NCI-H82 treated with DMSO at 0.1 percent for 48 hours (cell line): Measurements from ENCODE around the gene UBN1.
"Not testable (repeated sequence)": the region's sequence is repeated elsewhere in the genome, so short reads cannot be mapped to it uniquely, and the experiment has no call there.

ENCODE experiments used
- DNase-seq: peaks from one replicate; lab custom pipeline; 2025; ENCODE audit not compliant: unreplicated experiment; lab: John Stamatoyannopoulos, UW

Gene UBN1

DNA sequence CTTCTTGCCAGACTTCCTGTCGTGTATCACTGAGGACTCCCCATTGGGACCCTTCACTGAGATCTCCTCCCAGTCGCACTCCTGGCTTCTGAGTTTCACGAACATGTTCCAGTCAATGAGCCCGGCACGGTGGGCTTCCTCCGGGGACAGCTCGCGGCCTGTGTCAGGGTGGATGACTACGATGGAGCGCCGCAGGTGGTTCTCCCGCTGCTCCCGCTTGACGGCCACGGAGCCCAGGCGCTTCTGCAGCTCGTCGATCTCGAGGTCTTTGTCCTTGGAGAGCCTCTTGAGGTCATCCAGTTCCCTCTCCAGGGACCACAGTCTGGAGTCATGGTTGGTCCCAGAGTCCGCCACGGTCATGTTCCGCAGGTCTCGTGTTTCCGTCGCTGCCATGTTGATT, 36.2 kb downstream of the UBN1 start:
- DNase-seq: no peak

DNA sequence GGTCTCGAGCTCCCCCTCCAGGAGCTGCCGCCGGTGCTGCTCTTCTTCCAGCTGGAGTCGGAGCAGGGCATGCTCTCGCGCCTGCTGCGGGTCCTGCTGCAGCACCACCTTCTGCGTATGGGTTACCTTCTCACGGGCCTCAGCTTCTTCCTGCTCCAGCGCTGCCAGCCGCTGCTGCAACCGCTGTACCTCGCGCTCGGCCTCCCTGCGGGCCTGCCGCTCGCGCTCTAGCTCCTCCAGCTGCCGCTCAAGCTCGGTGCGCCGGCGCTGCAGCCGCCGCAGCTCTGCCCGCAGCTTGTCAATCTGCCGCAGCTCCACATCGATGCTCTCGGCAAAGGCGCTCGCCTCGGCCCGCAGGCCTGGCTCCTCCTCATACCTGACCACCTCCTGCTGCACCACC, 36.9 kb downstream of the UBN1 start:
- no peak for DNase-seq

DNA sequence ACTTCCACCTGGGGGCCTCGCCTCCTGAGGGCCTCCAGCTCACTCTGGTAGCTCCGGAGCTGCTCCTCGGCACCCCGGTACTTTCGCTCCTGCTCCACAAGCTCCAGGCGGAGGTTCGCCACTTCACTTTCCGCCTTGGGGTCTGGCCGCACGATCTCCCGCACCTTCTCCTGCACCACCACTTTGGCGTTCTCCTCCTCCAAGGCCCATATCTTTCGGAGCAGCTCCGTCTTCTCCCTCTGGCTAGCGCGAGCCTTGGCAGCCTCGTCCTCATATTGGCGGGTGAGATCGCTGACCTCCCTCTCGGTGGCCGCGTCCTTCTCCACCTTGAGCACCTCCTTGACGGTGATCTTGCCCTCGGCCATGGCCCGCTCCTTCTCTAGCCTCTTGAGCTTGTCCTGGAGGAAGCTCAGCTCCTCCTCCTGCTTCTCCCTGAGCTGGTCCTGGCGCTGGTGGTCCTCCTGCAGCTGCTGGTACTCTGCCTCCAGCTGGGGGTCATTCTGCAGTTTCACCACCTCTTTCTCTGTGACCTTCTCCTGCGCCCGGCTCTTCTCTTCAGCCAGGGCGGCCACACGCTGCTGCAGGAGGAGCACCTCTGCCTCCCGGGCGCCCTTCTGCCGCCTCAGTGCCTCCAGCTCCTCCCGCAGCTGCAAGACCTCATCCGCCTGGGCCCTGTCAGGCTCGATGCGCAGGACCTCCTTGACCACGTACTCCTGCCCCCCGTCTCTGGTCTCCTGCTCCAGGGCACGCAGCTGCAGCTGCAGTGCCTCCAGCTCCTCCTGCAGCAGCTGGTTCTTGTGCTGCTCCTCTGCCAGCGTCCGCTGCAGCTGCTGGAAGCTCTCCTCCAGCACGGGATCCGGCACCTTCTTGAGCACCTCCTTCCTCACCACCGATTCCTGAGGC, 37.9 kb downstream of the UBN1 start:
- DNase-seq: no peak

DNA sequence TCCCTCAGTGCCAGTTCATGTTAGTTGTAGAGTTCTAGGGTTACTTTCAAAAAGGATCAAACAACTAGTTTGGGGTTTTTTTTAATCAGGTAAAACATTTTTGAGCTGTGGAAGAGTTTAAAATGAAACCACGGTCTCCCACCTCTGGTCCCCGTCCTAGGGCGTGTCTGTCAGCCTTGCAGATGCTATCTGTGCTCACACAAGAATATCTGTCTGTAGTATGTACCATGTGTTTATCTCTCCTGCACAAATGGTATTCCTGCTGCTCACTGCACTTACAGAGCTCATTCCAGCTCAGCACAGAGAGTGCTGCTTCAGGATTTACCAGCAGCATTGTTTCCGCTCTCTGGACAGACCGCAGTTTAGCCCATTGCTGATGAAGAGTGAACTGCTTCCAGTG, 38.9 kb downstream of the UBN1 start:
- DNase-seq: no peak

DNA sequence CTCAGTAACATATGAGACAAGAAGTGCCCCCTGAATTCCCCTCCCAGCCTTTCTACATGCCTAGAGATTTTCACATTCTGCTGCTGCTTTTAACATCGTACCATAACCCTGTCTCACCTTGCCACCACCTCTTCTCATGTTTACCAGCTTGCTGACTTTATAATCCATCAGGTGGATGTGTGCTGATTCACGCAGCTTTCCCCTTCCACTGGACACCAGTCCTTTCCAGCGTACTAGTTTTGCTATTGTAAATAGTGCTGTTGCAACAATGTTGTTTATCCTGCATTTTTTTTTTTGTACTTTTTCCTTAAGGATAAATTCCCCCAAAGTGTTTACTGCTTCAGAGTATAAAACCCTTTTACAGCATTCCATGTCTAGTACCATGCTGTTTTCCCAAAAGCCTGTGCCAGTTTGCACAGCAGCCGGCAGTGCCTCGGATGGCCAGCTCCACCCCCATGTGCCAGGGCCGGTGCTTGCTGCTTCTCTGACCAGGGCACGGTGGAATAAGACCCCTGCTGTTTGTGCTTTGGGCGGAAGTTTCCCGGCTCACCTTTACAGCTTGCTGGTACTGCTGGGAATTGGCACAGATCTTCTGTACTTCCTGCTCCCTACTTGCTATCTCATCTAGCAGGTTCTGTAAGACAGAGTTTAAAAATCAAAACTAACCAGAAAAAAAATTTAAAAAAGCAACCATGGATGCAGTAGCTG, 41.3 kb downstream of the UBN1 start:
- no peak for DNase-seq

DNA sequence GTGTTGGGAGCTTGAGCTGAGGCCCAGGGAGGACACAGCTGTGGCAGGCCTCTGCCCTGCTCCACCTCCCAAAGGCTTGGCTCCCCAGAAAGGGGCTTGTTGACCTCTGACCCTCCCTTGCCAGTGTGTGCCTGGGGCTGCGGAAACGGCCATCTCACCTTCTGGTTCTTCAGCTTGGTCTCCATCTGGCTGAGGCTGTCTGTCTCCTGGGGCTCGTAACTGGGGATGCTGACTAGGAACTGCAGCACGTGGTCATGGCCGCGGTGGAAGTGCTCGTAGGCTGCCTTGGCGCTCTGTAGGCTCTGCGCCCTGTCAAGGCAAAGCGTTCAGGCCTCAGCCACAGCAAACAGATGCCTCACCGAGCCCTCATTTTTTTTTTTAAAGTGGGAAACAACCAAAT, 42.7 kb downstream of the UBN1 start:
- DNase-seq: no peak

DNA sequence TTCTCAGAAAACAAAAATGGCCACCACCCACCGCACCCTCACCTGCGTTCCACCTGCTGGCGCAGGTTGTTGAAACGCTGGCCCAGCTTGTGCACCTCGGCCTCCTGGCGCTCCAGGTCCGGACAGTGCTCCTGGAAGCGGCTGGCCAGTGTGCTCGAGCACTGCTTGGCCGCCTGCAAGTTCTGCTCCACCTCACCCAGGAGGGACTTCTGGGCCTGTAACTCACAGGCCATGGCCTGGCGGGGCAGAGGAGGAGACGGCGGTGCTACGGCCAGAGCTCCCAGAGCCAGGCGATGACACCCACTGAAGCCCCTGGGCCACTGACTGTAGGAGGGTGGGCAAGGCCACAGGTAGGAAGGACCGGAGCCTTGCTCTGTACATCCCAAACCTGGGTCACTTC, 43.4 kb downstream of the UBN1 start:
- no peak for DNase-seq

DNA sequence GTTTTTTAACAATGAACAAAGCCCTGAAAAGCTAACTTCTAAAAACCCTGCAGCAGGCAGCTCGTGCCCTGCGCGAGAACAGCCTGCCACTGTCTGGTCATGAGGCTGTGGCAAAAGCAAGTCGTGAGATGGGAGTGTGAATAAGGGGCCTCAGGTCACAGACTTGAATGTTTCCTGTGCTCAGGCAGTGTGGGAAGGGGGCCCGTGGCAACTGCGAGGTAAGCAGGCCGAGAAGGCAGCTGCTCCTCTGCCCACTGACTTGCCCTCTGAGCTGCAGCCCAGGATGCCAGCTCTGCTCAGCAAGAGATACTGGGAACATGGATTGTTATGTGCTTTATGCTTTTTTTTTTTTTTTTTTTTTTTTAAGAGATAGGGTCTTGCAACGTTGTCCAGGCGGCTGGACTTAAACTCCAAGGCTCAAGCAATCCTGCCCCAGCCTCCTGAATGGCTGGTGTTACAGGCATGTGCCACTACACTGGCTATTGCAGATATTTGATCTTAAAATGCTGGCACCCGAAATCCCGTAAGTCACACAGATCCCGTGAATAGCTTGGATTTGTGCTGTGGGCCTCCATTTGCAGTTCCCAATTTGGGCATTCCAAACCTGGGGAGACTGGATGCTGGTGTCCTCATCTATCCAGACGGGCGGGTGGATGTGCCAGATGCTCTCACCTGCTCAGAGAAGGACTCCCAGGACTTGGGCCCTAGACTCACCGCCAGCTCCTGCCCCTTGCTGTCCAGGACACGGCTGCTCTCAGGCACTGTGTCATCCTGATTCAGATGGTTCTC, 44.0 kb downstream of the UBN1 start:
- no peak for DNase-seq

DNA sequence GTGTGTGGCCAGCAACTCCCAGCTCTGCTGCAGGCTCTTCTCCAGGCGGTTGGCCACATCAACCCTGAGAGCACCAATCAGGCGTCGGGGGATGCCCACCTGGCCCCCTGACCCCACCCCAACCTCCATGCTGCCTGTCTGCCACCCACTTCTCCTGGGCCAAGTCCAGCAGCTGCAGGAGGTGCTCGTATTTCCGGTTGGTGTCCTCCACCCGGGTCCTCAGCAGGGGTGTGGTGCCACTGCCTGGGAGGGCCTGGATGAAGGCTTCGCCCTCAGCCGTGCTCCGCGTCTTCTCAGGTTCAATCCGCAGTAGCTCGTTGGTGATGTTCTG, 44.6 kb downstream of the UBN1 start:
- DNase-seq: no peak

DNA sequence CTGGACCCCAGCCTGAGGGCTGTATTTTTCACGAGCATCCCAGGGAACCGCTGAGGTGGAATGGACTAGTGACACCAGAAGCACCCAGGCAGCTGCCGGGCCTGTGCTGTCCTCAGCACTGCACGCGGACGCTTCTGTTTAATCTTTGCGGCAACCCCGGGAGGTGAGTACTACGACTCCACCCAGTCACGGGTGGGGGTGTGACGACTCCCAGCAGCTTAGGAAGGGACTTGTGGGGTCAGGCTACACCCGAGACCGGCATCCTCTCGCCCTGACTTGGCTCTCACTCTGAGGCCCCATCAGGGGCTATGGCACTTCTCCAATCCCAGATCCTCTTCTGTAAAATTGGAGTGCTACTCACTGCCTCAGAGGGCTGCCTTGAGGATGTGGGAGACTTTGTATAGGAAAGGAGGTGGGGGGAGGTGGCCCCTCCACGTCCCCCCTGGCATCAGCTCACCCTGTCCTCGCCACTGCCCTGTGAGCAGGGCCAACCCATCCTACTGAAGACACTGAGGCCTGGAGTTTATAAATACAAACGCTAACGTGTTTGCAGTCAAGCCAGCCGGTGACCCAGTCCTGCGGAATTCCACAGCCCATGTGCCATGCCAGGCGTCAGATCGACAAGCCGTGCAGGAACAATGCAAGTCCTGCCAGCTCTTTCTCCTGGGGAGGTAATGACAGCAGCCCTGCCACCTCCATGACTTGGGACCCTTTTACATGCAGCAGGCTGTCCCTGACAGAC, 45.3 kb downstream of the UBN1 start:
- DNase-seq: no peak

DNA sequence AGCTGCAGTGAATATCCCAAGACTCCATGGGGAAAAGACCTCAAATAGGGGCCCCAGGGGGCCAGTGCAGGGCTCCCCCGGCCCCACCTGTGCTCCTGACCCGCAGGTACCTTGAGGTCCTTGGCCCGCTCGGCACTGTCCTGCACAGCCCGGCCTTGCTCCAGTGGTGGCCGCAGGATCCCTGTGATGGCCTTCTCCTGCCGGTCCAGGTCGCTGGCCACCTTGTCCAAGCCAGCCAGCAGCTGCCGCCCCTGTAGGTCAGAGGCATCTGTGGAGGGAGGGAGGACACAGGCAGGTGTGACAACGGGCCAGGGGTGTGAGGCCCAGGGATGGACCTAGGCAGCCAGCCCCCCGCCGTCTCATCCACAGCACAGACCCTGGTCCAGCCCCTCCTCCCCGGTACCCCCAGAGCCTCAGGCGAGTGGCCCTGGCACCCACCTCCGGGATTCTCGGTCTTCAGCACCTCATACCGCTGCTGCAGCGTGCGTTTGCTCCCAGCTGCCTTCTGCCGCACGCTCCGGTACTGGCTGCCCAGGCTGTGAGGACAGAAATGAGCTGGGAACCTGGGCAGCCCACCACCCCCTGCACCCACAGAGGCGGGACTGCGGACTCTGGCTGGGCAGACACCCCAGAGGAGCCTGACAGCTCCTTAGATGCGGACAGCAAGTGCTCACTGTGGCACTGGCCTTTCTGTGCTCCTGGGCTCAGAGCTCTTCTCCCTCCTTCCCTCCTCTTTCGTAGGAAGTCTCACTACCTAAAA, 46.0 kb downstream of the UBN1 start:
- DNase-seq: no peak

DNA sequence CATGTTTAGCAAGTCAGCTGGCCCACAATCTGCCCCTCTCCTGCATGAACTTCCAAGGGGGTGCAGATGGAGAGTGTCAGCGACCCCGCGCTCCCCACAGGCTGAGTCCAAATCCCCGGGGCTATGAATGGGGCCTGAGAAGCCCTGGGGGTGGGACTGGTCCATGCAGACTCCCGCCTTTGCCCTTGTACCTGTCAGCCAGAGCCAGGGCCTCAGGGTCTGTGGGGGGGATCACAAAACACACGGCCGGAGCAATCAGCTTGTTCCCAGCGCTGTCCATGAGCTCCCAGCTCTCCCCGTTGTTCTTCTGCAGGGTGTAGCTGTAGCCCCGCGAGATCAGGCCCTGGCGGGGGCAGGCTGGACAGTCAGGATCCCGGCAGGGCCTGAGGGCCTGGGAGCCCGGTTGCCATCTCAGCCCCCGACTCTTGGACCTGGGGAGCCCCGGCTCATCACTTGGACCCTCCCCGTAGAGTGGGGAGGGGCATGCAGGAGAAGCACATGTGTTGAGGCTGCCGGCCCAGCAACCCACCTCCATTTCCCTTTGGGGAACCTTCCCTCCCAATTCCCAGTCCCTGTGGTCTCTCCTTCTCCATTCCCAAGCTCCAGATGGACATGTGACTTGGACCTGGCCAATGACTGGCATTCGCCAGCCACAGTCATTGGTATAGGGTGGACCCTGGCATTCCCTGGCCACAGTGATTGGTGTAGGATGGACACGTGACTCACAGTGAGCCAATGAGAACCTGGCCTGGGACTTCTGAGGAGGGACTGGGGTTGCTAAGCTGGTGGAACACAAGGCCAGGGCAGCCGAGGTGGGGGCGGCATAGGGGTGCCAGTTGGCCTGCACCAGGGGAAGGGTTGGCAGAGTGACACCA, 47.2 kb downstream of the UBN1 start:
- DNase-seq: no peak

DNA sequence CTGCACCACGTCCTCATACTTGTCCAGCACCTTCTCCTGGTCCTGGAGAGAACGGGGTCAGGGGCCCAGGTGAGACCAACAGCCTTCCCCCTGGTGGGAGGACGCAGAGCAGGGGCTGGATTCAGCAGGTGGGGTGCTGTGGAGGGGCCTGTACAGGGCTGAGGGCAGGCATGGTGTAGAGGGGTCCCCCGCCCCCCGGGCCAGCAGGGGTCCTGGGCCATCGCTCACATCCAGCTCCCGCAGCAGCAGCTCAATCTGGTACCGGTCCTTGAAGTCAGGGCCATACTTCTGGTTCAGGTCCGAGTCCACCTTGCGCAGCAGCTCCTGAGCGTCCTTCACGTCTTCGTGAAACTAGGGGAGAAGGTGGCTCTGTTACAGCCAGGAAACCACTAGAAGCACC, 48.1 kb downstream of the UBN1 start:
- no peak for DNase-seq

DNA sequence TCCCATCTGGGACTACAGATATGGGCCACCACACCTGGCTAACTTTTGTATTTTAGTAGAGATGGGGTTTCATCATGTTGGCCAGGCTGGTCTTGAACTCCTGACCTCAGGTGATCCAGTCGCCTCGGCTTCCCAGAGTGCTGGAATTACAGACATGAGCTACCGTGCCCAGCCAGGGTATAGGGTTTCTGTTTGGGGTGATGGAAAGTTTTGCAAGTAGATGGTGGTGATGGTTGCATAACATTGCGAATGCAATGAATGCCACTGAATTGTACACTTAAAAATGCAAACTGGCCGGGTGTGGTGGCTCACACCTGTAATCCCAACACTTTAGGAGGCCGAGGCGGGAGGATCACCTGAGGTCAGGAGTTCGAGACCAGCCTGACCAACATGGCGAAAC, 49.5 kb downstream of the UBN1 start:
- not testable (repeated sequence) for DNase-seq

DNA sequence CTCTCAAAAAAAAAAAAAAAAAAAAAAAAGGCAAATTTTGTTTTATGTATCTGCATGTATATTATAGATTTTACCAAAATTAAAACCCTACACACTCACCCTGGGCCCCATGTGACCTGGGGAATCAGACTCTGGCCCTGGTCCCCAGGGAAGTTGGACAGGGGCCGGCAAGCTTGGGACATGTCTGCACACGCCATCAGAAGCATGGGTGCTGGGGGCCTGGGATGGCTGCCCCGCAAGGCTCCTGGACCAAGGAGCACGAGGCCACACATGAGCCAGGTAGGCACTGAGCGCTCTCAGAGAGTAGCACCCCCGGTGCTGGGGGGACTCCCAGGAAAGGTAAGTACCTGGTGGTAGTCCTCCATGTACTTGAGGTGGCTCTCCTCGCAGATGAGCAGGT, 50.0 kb downstream of the UBN1 start:
- no peak for DNase-seq

DNA sequence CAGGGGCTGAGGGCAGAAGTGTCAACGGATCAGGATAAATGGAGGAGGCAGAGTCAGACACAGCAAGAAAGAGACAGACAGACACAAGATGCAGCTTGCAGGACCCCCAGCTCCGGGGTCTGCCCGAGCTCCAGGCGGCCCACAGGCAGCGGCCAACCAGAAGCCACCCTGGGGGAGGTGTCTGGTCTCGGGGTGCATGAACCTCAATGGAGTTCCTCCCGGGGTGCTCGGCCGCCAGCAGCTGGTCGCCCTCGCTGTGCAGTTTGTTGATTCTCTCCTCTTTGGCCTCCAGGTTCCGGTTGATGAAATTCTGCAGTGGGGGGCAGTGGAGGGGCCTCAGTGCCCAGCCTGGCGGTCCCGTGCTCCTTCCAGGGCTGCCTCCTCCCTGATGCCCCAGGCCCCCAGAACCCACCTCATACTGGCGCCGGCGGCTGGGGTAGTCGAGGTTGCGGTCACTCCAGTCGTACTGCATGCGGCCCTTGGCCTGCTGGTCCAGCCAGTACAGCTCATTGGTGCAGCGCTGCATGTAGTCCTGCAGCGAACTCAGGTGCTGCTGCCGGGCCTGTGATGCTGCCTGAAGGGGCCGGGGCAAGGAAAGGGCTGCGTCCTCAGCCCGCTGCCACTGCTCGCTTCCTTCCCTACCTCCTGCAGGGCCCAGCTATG, 51.7 kb downstream of the UBN1 start:
- DNase-seq: no peak

DNA sequence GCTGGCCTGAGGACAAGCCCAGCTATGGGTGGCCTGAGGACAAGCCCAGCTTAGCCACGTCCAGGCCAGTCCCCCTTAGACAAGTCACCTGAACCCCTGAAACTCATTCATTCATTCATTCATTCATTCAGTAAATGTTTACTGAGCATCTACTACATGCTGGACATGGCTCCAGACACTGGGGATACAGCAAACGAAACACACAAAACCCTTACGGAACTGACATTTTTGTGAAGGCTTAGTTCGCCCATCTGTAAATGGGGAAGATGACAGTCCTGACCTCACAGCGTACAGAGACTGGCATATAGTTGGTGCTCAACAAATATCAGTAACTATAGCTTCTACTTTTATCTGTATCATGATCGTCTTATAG, 52.2 kb downstream of the UBN1 start:
- DNase-seq: no peak

DNA sequence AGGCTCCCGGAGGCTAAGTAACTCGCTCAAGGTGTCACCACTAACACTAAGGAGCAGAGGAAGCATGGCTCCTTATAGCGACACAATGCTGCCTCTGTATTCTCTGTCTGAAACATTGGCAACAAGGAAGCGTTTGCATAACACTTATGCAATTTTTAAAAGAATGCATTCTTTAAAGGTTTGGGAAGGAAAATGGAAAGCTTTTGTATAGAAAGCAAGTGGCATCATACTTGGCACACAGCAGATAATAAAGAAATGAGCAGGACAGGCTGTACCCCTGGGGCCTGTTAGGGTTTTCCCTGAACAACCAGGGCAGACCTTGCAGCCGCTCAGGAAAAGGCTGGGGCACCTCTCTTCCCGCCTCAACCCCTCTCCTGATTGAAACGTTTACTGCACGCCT, 52.8 kb downstream of the UBN1 start:
- DNase-seq: no peak

DNA sequence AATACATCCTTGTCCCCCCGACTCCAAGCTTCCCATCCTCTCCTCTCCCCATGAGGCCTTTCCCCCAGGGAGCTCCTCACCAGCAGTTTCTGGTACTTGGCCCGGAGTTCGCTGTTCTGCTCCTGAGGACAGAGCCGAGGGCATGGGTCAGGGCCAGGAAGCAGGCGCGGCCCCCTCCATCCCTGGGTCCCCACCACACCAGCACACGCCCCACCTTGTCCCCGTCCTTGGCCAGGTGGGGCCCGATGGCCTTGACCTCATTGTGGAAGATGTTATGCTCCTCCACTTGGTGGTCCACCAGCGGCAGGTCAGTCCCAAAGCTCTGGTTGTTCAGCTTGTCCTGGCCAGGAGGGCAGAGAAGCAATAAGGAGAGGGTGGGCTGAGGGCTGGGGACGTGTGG, 53.5 kb downstream of the UBN1 start:
- DNase-seq: no peak
